Tongue (tissue), 2 donors: ENCODE measurements around the gene SIN3B. TPM values are rescaled to one million over a fixed set of nuclear protein-coding genes. Genes with fewer than 3 reads are reported as not detected.
A peak's percentile ranks its signal among the peaks of the same experiment; 100 is the strongest.
"Not testable (repeated sequence)": the region's sequence is repeated elsewhere in the genome, so short reads cannot be mapped to it uniquely, and the experiment has no call there.

Experiments used
- DNase-seq: peaks from one replicate; pipeline ENCODE4 v3.0.0-alpha.2; 2015
- total RNA-seq: library from RNA; depleted of rRNA; stranded (reverse); fragments of >200 nt; gene quantifications from one replicate; pipeline ENCODE4 v1.2.3, GENCODE V29; 2014

SIN3B gene
- total RNA-seq, 1 donor from 2014 or later: 39.0 TPM

DNA sequence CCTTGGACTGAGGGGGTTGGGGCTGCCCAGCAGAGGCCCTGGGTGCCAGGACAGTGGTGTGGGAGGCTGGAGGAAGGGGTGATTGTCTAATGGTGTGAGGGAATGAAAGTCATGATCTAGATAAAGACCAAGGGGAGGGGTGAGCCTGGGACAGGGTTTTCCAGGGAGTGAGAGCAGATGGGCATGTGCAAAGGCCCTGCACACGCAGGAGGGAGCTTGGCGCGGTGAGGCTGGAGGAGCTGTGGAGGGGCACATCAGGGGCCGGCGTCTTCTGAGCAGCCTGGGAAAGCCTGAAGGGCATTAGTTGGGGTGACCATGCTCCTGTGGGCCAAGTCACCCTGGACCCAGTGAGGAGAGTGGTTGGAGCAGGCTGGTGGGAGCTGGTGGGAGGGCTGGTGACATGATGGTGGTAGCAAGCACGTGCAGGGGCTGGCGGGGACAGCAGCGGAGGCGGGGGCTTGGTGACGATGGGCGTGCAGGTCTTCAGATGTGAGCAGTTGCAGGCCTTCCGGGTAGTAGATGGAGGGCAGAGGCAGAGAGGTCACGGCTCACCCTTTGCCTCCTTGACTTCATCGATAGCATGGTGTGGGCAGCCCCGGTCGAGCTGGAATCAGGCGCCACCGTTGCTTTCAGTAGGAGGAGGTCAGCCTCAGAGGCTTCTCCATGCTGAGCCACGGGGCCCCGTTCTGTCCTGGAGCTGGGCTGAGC is 39.4 kb downstream of the SIN3B start:
- DNase-seq: no peak

- no peak for DNase-seq
Observed at GRCh38 chr19:16869331-16869972, 40.3 kb downstream of the SIN3B start.

GRCh38 chr19:16871871-16872270 is 42.7 kb downstream of the SIN3B start:
- no peak for DNase-seq

GRCh38 chr19:16872728-16873127 is 43.5 kb downstream of the SIN3B start:
- no peak for DNase-seq

DNA sequence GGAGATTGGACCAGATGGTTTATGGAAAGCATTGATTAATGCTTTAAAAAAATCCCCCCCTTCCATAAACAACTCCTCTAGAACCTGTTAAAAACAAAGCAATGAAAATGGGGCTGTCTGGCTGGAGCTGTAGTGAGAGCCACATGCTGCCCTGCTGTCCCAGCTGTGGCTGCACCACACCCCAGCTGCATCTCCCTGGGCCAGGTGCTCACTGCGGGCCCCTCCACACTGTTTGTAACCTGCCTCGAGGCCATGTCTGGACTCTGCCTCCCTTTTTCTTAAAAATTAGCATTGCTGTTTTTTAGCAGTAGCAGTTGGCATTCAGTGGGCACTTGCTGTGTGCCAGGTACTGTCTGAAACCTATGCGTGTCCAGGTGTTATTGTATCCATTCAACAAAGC is 44.4 kb downstream of the SIN3B start:
- DNase-seq: no peak

DNA sequence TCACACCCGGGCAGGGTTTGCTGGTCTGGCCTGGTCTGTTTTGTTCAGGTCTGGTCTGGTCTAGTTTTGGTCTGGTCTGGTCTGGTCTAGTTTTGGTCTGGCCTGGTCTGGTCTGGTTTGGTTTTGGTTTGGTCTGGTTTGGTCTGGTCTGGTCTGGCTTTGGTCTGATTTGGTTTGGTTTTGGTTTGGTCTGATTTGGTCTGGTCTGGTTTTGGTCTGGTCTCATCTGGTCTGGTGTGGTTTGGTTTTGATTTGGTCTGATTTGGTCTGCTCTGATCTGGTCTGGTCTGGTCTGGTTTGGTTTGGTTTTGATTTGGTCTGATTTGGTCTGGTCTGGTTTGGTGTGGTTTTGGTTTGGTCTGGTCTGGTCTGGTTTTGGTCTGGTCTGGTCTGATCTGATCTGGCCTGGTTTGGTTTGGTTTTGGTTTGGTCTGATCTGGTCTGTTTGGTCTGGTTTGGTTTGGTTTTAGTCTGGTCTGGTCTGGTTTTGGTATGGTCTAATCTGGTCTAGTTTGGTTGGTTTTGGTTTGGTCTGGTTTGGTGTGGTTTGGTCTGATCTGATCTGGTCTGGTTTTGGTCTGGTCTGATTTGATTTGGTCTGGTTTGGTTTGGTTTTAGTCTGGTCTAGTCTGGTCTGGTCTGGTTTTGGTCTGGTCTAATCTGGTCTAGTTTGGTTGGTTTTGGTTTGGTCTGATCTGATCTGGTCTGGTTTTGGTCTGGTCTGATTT is 45.2 kb downstream of the SIN3B start:
- no peak for DNase-seq

DNA sequence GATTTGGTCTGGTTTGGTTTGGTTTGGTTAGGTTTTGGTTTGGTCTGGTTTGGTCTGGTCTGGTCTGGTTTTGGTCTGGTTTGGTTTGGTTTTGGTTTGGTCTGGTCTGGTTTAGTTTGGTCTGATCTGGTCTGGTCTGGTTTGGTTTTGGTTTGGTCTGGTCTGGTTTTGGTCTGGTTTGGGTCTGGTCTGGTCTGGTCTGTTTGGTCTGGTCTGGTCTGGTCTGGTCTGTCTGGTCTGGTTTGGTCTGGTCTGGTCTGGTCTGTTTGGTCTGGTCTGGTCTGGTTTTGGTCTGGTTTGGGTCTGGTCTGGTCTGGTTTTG is 45.7 kb downstream of the SIN3B start:
- DNase-seq: not testable (repeated sequence)

- no peak for DNase-seq
Observed at GRCh38 chr19:16875584-16876555, 46.7 kb downstream of the SIN3B start.

DNA sequence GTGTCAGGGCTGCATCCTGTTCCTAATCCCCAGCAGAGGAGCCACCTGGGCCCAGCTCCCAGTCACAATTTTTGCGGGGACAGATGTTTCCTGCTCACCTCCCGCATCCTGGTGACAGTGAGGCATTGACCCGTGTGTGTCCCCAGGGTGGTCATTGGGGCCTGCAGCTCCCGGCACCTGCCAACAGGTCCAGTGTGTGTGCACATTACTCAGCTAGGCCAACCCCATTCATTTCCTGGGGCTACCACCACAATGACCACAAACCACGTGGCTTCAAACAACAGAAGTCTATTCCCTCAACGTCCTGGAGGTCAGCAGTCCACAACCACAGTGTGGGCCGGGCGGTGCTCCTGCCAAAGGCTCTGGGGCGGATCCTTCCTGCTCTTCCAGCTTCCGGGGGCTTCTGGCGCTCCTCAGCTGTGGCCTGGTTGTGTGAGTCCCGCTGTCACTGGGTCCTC is 47.7 kb downstream of the SIN3B start:
- no peak for DNase-seq

DNA sequence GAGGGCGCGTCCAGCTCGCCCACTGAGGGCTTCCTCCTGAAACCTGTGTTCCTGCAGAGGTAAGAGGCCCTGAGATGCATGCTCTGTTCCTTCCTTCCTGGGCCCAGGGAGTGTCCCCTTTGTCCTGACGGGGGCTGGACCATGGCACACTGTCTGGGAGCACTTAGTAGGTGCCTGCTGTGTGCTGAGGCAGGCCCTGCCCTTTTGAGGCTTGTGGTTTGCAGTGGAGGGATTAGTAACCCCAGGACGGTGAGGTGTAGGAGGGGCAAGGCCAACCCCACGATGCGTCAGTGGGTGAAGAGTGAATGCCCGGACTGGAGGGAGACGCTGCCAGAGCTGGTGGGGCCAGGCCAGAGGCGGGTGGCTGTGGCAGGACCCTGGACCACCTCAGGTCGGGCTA is 48.4 kb downstream of the SIN3B start:
- no peak for DNase-seq

GRCh38 chr19:16878181-16878965 is 49.2 kb downstream of the SIN3B start:
- no peak for DNase-seq

DNA sequence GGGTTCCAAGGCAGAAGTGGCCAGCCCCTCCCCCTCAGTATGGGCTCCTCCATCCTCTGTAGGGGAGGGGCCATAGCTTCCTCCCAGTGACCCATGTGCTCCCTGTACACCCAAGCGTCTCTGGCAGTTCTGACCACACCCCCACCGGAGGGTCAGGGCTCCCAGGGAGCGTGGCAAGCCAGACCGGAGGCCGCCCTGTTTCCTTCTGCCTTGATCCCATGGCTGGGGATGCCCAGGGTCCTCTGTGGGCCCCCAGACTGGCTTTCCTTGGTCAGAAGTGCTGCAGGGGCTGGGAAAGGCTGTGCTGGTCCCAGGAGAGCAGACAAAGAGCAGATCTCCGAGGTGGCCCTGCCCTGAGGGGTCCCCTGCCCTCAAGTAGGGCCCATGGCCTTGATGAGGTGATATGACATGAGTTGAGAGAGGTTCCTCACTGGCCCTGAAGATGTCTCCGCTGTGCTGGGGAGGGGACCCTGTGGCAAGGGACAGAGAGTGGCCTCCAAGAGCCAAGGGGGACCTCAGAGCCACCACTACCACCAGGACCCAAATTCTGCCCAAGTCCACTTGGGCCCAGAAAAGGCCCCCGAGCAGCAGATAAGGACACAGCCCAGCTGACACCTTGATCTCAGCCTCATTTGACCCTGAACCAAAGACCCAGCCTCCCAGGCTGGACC is 51.8 kb downstream of the SIN3B start:
- DNase-seq: no peak

- no peak for DNase-seq
Observed at GRCh38 chr19:16882146-16882545, 52.9 kb downstream of the SIN3B start.

- no peak for DNase-seq
Observed at GRCh38 chr19:16883522-16883921, 54.3 kb downstream of the SIN3B start.

DNA sequence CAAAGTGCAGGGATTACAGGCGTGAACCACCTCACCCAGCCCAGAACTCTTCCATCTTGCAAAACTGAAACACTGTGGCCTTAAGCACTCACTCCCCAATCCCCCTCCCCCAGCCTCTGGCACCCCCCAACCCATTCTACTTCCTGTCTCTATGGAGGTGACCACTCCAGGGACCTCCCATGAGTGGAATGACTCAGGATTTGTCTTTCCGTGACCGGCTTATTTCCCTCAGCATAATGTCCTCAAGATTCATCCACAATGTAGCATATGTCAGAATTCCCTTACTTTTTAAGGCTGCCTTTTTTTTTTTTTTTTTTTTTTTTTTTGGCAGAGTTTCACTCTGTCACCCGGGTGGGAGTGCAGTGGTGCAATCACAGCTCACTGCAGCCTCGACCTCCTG is 56.0 kb downstream of the SIN3B start:
- no peak for DNase-seq

DNA sequence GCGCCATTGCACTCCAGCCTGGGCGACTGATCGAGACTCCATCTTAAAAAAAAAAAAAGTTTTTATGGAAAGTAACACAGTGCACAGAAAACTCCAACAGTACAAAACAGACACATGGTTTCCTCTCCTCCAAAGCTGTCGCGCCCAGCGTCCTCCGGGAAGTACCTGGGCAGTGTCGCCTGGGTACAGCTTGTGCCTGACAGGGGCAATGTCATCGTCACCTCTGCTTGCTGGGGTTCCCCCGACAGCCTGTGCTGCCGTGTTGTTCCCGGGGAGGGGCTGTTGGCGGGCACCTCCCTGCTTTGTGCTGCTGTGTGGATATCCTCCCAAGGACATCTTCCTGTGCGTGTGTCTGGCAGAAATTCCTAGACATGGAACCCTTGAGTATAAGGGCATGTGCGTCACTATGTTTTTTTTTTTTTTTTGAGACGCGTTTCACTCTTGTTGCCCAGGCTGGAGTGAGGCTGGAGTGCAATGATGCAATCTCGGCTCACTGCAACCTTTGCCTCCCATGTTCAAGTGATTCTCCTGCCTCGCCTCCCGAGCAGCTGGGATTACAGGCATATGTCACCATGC is 57.2 kb downstream of the SIN3B start:
- no peak for DNase-seq

- DNase-seq: no peak
Observed at GRCh38 chr19:16887353-16888265, 58.4 kb downstream of the SIN3B start.

DNA sequence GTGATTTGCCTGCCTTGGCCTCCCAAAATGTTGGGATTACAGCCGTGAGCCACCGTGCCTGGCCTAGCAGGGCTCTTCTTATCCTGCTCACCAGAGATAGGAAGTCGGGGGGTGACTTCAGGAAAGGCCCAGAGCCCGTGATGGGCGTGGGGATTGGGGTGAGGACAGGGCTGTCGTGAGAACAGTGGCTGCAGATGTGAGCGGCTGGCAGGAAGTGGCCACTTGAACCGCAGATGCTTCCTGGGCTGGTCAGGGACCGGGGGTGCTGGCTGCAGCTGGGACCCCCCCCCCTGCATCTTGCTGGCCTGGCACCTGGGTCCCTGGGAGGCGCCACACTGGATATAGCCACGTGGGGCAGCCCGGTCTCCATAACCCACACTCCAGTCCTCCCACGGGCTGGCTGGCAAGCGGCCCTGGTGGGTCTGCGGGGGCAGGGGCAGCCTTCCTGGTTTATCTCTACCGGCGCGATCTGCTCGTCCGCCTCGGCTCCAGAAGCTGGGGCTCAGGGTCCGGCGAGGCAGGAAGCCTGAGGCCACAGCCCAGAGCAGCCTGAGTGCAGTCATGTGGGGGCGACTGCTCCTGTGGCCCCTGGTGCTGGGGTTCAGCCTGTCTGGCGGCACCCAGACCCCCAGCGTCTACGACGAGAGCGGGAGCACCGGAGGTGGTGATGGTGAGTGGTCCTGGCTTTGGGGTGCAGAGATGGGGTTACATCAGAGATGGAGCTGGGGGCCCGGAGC is 59.6 kb downstream of the SIN3B start, which contains the start of gene F2RL3:
F2RL3 (plus strand) TSS at position 371 of the 737 bp plus-strand sequence; CDS start at position 562, 191 bp downstream.
- peak; percentile 41 for DNase-seq
